LNCAP (cell line): ENCODE measurements around the gene MASP2.

Source experiments
- TF ChIP-seq, protein P1 (sequence below): fragments of 450-650 bp; IDR thresholded peaks from 2 replicates; pipeline ENCODE4 v1.5.1; 2017; ENCODE audit warnings: mild to moderate bottlenecking

Gene MASP2

DNA sequence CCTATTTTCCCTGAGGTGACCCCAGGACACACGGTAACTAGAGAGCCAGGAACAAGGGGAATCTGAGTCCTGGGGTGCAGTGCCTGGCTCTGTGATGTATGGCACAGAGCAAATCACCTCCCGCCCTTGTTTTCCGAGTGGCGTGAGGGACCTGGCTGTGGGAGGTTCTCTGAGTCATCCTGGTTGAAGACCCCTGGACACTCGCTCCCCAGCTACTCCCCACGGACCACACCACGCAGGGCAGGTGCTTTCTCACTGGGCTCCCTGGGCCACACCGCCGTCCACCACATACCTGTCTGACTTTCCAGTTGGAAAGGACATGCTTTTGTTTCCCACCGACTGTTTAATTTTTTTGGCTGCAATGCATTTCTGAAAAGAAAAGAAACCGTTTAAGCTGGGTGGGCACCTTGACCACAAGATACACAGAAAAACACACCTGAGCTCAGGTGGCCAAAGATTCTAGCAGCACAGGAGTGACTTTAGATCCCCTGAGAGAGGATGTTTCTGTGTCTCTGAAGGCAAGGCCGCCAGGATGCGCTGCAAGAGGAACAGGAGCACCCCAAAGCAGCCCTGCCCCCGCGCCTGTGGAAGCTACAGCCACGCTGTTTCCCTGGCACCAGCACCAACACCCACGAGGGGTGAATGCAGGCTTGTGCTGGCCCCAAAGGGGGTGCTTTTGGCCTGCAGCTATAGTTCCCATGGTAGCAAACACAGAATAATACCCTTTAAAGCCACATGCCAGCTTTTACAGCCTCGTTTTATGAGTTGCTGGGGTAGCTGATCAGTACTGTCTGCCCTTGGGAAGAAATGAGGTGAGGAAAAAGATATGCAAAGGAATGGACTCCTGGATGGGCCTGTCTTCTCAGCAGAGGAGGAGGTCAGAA is 20.9 kb upstream of the MASP2 start:
- TF ChIP-seq, protein P1, sequence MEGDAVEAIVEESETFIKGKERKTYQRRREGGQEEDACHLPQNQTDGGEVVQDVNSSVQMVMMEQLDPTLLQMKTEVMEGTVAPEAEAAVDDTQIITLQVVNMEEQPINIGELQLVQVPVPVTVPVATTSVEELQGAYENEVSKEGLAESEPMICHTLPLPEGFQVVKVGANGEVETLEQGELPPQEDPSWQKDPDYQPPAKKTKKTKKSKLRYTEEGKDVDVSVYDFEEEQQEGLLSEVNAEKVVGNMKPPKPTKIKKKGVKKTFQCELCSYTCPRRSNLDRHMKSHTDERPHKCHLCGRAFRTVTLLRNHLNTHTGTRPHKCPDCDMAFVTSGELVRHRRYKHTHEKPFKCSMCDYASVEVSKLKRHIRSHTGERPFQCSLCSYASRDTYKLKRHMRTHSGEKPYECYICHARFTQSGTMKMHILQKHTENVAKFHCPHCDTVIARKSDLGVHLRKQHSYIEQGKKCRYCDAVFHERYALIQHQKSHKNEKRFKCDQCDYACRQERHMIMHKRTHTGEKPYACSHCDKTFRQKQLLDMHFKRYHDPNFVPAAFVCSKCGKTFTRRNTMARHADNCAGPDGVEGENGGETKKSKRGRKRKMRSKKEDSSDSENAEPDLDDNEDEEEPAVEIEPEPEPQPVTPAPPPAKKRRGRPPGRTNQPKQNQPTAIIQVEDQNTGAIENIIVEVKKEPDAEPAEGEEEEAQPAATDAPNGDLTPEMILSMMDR, result no peak

DNA sequence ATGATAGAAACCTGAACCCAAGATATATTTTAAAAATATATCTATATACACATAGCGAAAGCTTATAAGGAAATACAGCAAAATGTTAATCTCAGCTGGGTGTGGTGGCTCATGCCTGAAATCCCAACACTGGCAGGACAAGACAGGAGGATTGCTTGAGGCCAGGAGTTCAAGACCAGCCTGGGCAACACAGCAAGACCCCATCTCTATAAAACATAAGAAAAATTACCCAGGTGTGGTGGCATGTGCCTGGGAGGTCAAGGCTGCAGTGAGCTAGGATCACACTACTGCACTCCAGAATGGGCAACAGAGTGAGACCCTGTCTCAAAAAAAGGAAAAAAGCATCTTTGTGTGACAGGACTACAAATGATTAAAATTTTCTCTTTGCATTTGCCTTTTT is 18.8 kb upstream of the MASP2 start:
- TF ChIP-seq, protein P1, result no peak

DNA sequence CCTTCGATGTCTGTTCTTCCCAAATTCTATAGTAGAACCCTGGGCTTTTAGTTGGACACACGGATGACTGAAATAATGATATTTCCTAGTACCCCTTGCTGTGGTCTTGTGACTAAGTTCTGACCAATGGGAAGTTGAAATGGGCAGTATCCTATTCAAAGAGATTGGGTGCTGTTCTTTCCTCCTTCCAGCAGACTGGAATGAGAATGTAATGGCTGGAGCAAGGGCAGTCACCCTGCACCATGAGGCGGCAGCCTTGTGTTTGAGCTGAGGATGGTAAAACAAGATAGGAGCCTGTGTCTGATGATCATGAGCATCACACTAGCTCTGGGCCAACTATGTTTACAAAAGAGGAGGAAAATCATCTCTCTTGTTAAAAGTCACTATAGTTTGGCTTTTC is 17.9 kb upstream of the MASP2 start:
- TF ChIP-seq, protein P1, result no peak

DNA sequence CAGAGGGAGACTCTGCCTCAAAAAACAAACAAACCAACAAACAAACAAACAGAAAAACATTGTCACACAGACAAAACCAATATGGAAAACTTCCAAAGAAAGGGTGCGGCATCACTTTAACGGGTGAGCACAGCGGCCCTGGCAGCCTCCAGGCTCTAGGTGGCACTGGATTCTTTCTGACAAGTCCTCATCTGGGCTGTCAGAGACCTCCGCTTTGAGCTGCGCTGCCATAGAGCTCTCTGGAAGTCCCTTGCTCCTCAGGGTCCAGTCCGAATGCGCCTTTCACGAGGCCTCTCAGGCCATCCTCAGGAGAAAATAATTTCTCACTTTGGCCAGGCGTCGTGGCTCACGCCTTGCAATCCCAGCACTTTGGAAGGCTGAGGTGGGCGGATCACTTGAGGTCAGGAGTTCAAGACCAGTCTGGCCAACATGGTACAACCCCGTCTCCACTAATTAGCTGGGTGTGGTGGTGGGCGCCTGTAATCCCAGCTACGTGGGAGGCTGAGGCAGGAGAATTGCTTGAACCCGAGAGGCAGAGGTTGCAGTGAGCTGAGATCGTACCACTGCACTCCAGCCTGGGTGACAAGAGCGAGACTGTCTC is 17.0 kb upstream of the MASP2 start:
- TF ChIP-seq, protein P1, result peak; percentile 32; the same call in 1 of the 2 replicates

DNA sequence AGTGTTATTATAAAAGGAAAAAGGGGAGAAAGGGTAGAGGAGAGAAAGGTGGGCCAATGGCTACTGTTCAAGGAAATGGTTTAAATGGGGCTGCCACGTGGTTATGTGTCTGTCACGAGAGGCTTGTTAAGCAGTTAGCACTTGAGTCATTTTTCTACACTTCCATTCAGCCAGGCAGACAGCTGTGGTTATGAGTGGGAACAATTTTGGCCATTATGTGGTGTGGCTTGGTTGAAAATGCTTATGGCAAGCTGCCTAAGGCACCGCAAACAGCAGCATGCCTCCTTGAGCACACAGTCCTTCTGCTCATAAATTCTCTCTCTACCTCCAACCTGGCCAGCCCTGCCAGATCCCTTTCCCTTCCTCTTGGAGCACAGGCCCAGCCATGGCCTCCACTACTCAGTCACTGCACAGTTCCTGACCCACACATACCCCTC is 15.9 kb upstream of the MASP2 start:
- TF ChIP-seq, protein P1, result no peak

DNA sequence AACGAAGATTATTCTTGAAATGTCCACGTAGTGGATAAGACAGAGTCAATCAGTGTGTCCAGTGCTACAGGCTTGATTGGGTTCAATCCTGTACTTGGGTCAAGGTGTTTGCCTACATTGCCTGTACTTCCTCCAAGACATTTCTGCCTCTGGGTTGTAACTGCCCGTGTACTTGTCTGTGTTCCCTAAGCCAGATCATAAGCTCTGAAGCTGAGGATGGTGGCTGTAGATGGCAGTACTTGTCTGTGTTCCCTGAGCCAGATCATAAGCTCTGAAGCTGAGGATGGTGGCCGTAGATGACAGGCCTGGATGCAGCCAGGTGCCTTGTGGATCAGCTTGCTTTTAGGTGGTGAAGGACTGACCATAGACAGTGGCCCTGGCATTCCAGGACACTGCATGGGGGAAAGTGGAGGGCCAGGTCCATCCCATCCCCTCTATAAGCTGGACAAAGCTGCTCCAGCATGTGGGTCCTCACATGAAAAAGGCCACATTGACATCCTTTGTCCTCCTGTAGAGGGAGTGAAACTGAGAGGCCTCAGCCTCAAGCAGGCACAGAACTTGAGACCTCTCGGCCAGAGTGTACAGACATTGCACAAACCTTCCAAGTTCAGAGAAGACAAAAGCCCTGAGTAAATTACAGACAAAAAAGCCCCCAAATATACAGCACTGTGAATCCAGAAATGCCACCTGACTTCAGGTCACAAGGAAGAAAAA is 14.8 kb upstream of the MASP2 start:
- TF ChIP-seq, protein P1, result no peak

DNA sequence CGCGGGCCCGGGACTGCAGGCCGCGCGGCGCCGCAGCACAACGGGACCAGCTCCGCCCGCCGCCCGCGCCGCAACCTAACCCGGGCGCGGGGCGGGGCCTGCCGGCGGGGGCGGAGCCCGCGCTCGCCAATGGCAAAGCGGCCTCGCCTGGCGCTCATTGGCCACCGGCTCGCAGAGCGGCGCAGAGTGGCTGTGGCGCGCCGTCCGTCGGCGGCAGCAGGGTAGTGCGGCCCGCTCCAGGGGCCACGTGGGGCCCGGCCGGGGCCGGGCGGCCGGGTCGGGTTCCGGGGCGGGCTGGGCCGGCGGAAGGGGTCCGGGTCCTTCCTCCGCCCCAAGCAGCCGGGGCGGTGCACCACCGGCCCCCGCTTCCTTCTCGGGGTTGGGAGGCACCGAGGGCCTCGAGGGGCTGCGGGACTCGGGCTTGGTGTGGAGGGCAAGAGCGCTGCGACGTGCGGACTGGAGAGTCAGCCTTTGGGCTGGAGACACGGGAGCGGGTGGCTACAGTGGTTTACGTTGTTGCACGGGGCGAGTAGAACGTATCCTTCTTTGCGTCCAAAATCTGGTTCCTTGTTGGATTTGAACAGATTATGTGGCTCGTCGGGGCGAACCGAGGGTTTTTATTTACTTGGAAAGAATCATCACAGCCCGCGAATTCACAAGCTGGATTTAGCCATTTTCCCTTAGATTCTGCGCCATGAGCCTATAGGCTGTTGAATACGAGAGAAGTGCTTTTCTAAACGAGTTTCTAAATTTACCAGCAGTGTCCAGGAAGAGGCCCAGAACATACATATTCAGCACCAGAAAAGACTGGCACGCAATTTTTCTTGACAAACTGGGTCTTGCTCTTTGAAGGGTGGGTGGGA is 13.2 kb upstream of the MASP2 start, which contains the start of gene SRM:
Gene SRM (minus strand): TSS at position 51 of the 863 bp plus-strand sequence. CDS start 75 bp downstream, outside the sequence.
- TF ChIP-seq, protein P1, result no peak
